Activated CD4-positive, alpha-beta T cell treated with anti-CD3 and anti-CD28 coated beads, Interleukin-2, amount 10 ng/mL, durations not matched to agents 7 days and 5 days (primary cell): ENCODE data around the gene CHI3L2. TPM values are rescaled to one million over a fixed set of nuclear protein-coding genes. Genes with fewer than 3 reads are reported as not detected.

Experiments used
- CTCF ChIA-PET: fragments of 350-600 bp; sonication (Branson Sonifier 250); formaldehyde crosslinking; loops from one replicate; lab custom pipeline; 2021; ENCODE audit warnings: antibody characterized with exemption; lab: Charles Lee
- POLR2A ChIA-PET: fragments of 350-600 bp; sonication (Branson Sonifier 250); formaldehyde crosslinking; loops from one replicate; lab custom pipeline; 2021; ENCODE audit warnings: antibody characterized with exemption; lab: Charles Lee
- DNase-seq: peaks from one replicate; pipeline ENCODE4 v3.0.0-alpha.2; 2020
- H3K27ac Mint-ChIP-seq: one replicate; pipeline ENCODE4 v1.8.0; 2021; ENCODE audit warnings: mild to moderate bottlenecking, moderate library complexity, mixed read lengths
- H3K27me3 Mint-ChIP-seq: one replicate; pipeline ENCODE4 v1.8.0; 2021; ENCODE audit warnings: mixed read lengths
- H3K36me3 Mint-ChIP-seq: one replicate; pipeline ENCODE4 v1.8.0; 2021; ENCODE audit warnings: low read depth, mixed read lengths
- H3K4me1 Mint-ChIP-seq: one replicate; pipeline ENCODE4 v1.8.0; 2021; ENCODE audit warnings: mixed read lengths
- H3K4me3 Mint-ChIP-seq: one replicate; pipeline ENCODE4 v1.8.0; 2021; ENCODE audit warnings: mild to moderate bottlenecking, moderate library complexity, mixed read lengths
- H3K9me3 Mint-ChIP-seq: one replicate; pipeline ENCODE4 v1.8.0; 2021; ENCODE audit warnings: mixed read lengths
- total RNA-seq, 2 experiments: library from RNA; stranded (reverse); gene quantifications; one replicate each; pipeline ENCODE4 v1.2.3, GENCODE V29; 2021

Gene CHI3L2
- 10 to 100 TPM; 48.2 to 56.0 TPM for total RNA-seq

- Mint-ChIP-seq H3K27me3 (no peaks in the 10 kb centered on the region), H3K4me1 (peaks cover 87% of the 10 kb centered on the region), H3K4me3 (no peak within 1 kb of the TSS), H3K36me3 (peaks cover 27% of the 10 kb centered on the region), H3K27ac (peak within 1 kb of the TSS; percentile 92), H3K9me3 (peaks cover 5% of the 10 kb centered on the region)
- no peak for DNase-seq
- POLR2A ChIA-PET: interaction anchor here (1.0 kb wide), 1 partner anchor 11 kb away, joined by 3 read pairs; no protein-coding TSS in a partner anchor
- CTCF ChIA-PET: interaction anchor here (0.7 to 1.4 kb wide), 6 partner anchors 8 to 238 kb away, joined by 3 to 4 read pairs (median 3); no protein-coding TSS in a partner anchor
Measured at GRCh38 chr1:111227434-111227833, at the start of gene CHI3L2. Gene CHI3L2 (plus strand): TSS chr1:111227713. CDS start chr1:111227730, 17 bp downstream.

- POLR2A ChIA-PET: interaction anchor here (0.6 kb wide), 1 partner anchor 588 kb away, joined by 3 read pairs; no protein-coding TSS in a partner anchor
- H3K27me3 Mint-ChIP-seq: no peaks in the 10 kb centered on the region
- no peak overlapping the region for H3K27ac Mint-ChIP-seq
- H3K4me3 Mint-ChIP-seq: no peak overlapping the region
- no peaks in the 10 kb centered on the region for H3K9me3 Mint-ChIP-seq
- CTCF ChIA-PET: interaction anchor here (0.9 to 1.0 kb wide), 3 partner anchors 7 to 19 kb away, joined by 3 read pairs; no protein-coding TSS in a partner anchor
- no peak for DNase-seq
- H3K4me1 Mint-ChIP-seq: peaks cover 17% of the 10 kb centered on the region
- peaks cover 54% of the 10 kb centered on the region for H3K36me3 Mint-ChIP-seq
Measured at GRCh38 chr1:111179968-111180533, 47.5 kb upstream of the CHI3L2 start.

GRCh38 chr1:111182052-111182451 lies 45.5 kb upstream of the CHI3L2 start:
- no peak for DNase-seq
- no peak overlapping the region for H3K4me3 Mint-ChIP-seq
- peaks cover 36% of the 10 kb centered on the region for H3K4me1 Mint-ChIP-seq
- ChIA-PET POLR2A (no interaction called here), CTCF (interaction anchor here (1.3 to 1.4 kb wide), 2 partner anchors 11 to 17 kb away, joined by 4 to 5 read pairs; no protein-coding TSS in a partner anchor)
- H3K36me3 Mint-ChIP-seq: peaks cover 60% of the 10 kb centered on the region
- H3K27ac Mint-ChIP-seq: no peak overlapping the region
- no peaks in the 10 kb centered on the region for H3K9me3 Mint-ChIP-seq
- H3K27me3 Mint-ChIP-seq: no peaks in the 10 kb centered on the region

GRCh38 chr1:111183308-111184069 lies 44.0 kb upstream of the CHI3L2 start:
- DNase-seq: no peak
- POLR2A ChIA-PET: interaction anchor here (0.9 to 1.2 kb wide), 2 partner anchors 8 to 396 kb away, joined by 3 read pairs; no protein-coding TSS in a partner anchor
- CTCF ChIA-PET: interaction anchor here (1.0 to 1.7 kb wide), 5 partner anchors 8 to 37 kb away, joined by 3 to 5 read pairs (median 5); no protein-coding TSS in a partner anchor
- Mint-ChIP-seq H3K4me1 (peaks cover 49% of the 10 kb centered on the region), H3K9me3 (no peaks in the 10 kb centered on the region), H3K4me3 (no peak overlapping the region), H3K27ac (no peak overlapping the region), H3K27me3 (no peaks in the 10 kb centered on the region), H3K36me3 (peaks cover 68% of the 10 kb centered on the region)

GRCh38 chr1:111184663-111185062 lies 42.9 kb upstream of the CHI3L2 start:
- ChIA-PET CTCF (interaction anchor here (1.0 kb wide), 2 partner anchors 14 to 264 kb away, joined by 3 read pairs; no protein-coding TSS in a partner anchor), POLR2A (no interaction called here)
- no peak for DNase-seq
- H3K36me3 Mint-ChIP-seq: peaks cover 69% of the 10 kb centered on the region
- H3K27ac Mint-ChIP-seq: no peak overlapping the region
- H3K27me3 Mint-ChIP-seq: no peaks in the 10 kb centered on the region
- peaks cover 61% of the 10 kb centered on the region for H3K4me1 Mint-ChIP-seq
- no peaks in the 10 kb centered on the region for H3K9me3 Mint-ChIP-seq
- H3K4me3 Mint-ChIP-seq: no peak overlapping the region

- no peak overlapping the region for H3K4me3 Mint-ChIP-seq
Measured at GRCh38 chr1:111190931-111191451, 36.5 kb upstream of the CHI3L2 start.

GRCh38 chr1:111191496-111191895 lies 36.0 kb upstream of the CHI3L2 start:
- Mint-ChIP-seq H3K27me3 (no peaks in the 10 kb centered on the region), H3K4me1 (peaks cover 98% of the 10 kb centered on the region), H3K4me3 (no peak overlapping the region), H3K9me3 (no peaks in the 10 kb centered on the region), H3K36me3 (peaks cover 98% of the 10 kb centered on the region), H3K27ac (peak overlapping the region; percentile 7)
- POLR2A ChIA-PET: interaction anchor here (0.6 to 1.5 kb wide), 4 partner anchors 8 to 425 kb away, joined by 3 to 6 read pairs (median 4); no protein-coding TSS in a partner anchor
- no peak for DNase-seq
- CTCF ChIA-PET: interaction anchor here (0.6 to 1.6 kb wide), 6 partner anchors 8 to 110 kb away, joined by 3 to 4 read pairs (median 3); partner anchors contain the start of gene DENND2D

More at GRCh38 chr1:111190931-111191451, 36.5 kb upstream of the CHI3L2 start:
- POLR2A ChIA-PET: interaction anchor here (0.6 to 0.9 kb wide), 3 partner anchors 8 to 425 kb away, joined by 3 to 6 read pairs (median 4); no protein-coding TSS in a partner anchor
- peaks cover 97% of the 10 kb centered on the region for H3K4me1 Mint-ChIP-seq
- CTCF ChIA-PET: interaction anchor here (1.2 to 1.6 kb wide), 3 partner anchors 9 to 13 kb away, joined by 3 to 4 read pairs (median 3); partner anchors contain the start of gene DENND2D
- peak overlapping the region; percentile 7 for H3K27ac Mint-ChIP-seq
- H3K36me3 Mint-ChIP-seq: peaks cover 98% of the 10 kb centered on the region
- no peaks in the 10 kb centered on the region for H3K9me3 Mint-ChIP-seq
- H3K27me3 Mint-ChIP-seq: no peaks in the 10 kb centered on the region
- DNase-seq: no peak

GRCh38 chr1:111192074-111192473 lies 35.4 kb upstream of the CHI3L2 start:
- no peaks in the 10 kb centered on the region for H3K27me3 Mint-ChIP-seq
- DNase-seq: no peak
- POLR2A ChIA-PET: interaction anchor here (0.8 to 1.5 kb wide), 2 partner anchors 9 to 24 kb away, joined by 3 to 5 read pairs; no protein-coding TSS in a partner anchor
- peaks cover 98% of the 10 kb centered on the region for H3K36me3 Mint-ChIP-seq
- H3K4me1 Mint-ChIP-seq: peaks cover 98% of the 10 kb centered on the region
- no peaks in the 10 kb centered on the region for H3K9me3 Mint-ChIP-seq
- peak overlapping the region; percentile 62 for H3K27ac Mint-ChIP-seq
- no peak overlapping the region for H3K4me3 Mint-ChIP-seq
- CTCF ChIA-PET: interaction anchor here (0.6 to 1.6 kb wide), 5 partner anchors 8 to 142 kb away, joined by 3 to 4 read pairs (median 4); partner anchors contain the start of gene DENND2D

- no peak for DNase-seq
- H3K4me1 Mint-ChIP-seq: peaks cover 96% of the 10 kb centered on the region
- peak overlapping the region; percentile 100 for H3K4me3 Mint-ChIP-seq
- ChIA-PET POLR2A (interaction anchor here (0.6 to 1.5 kb wide), 4 partner anchors 23 to 411 kb away, joined by 3 to 5 read pairs (median 5); no protein-coding TSS in a partner anchor), CTCF (interaction anchor here (0.6 to 2.1 kb wide), 4 partner anchors 10 to 512 kb away, joined by 3 to 5 read pairs (median 4); no protein-coding TSS in a partner anchor)
- no peaks in the 10 kb centered on the region for H3K9me3 Mint-ChIP-seq
- H3K36me3 Mint-ChIP-seq: peaks cover 98% of the 10 kb centered on the region
- peak overlapping the region; percentile 84 for H3K27ac Mint-ChIP-seq
- no peaks in the 10 kb centered on the region for H3K27me3 Mint-ChIP-seq
Measured at GRCh38 chr1:111192658-111193519, 34.6 kb upstream of the CHI3L2 start.

- ChIA-PET POLR2A (interaction anchor here (0.7 to 1.0 kb wide), 2 partner anchors 25 to 27 kb away, joined by 5 read pairs; no protein-coding TSS in a partner anchor), CTCF (interaction anchor here (1.3 to 2.1 kb wide), 3 partner anchors 11 to 25 kb away, joined by 5 read pairs; no protein-coding TSS in a partner anchor)
Measured at GRCh38 chr1:111193712-111194480, 33.6 kb upstream of the CHI3L2 start.

More at GRCh38 chr1:111193712-111194480, 33.6 kb upstream of the CHI3L2 start:
- Mint-ChIP-seq H3K27me3 (no peaks in the 10 kb centered on the region), H3K4me1 (peaks cover 86% of the 10 kb centered on the region), H3K9me3 (no peaks in the 10 kb centered on the region), H3K27ac (peak overlapping the region; percentile 84), H3K36me3 (peaks cover 98% of the 10 kb centered on the region), H3K4me3 (peak overlapping the region; percentile 100)
- DNase-seq: no peak
